Central memory CD8-positive, alpha-beta T cell (primary cell): Measurements from ENCODE around the gene KDM6B.
A peak's percentile ranks its signal among the peaks of the same experiment; 100 is the strongest.

Experiments
- ATAC-seq: fragments of 150-1000 bp; cut with Tn5 transposase; replicated peaks from 2 replicates; pipeline ENCODE4 v1.10.0; 2022; ENCODE audit warnings: mild to moderate bottlenecking, moderate FRiP score, moderate number of reproducible peaks; ENCODE audit not compliant: poor library complexity, severe bottlenecking; ENCODE audit errors: extremely low read depth
- DNase-seq, 2 donors: peaks; one replicate each; pipeline ENCODE4 v3.0.0; 2021; ENCODE audit warnings: low spot score in 2 of 2
- H3K27ac Mint-ChIP-seq: one replicate; pipeline ENCODE4 v1.8.0; 2022; ENCODE audit warnings: low read depth, mild to moderate bottlenecking, moderate library complexity, mixed read lengths
- H3K27me3 Mint-ChIP-seq: one replicate; pipeline ENCODE4 v1.8.0; 2022; ENCODE audit warnings: mixed read lengths
- H3K36me3 Mint-ChIP-seq: one replicate; pipeline ENCODE4 v1.8.0; 2022; ENCODE audit warnings: mild to moderate bottlenecking, moderate library complexity, mixed read lengths; ENCODE audit not compliant: insufficient read depth
- H3K4me1 Mint-ChIP-seq: one replicate; pipeline ENCODE4 v1.8.0; 2022; ENCODE audit warnings: mixed read lengths
- H3K4me3 Mint-ChIP-seq: one replicate; pipeline ENCODE4 v1.8.0; 2022; ENCODE audit warnings: mild to moderate bottlenecking, moderate library complexity, mixed read lengths
- H3K9me3 Mint-ChIP-seq: one replicate; pipeline ENCODE4 v1.8.0; 2022; ENCODE audit warnings: mixed read lengths

The KDM6B gene

GRCh38 chr17:7833795-7834541 lies at the start of gene KDM6B:
TSS of gene KDM6B (plus strand) at chr17:7834217. CDS start at chr17:7845555, 11,338 bp downstream.
- no peaks in the 10 kb centered on the region for H3K9me3 Mint-ChIP-seq
- peaks cover 44% of the 10 kb centered on the region for H3K36me3 Mint-ChIP-seq
- peak within 1 kb of the TSS; percentile 98 for H3K27ac Mint-ChIP-seq
- H3K4me3 Mint-ChIP-seq: peak within 1 kb of the TSS; percentile 91
- peaks cover 53% of the 10 kb centered on the region for H3K4me1 Mint-ChIP-seq
- ATAC-seq: peak; percentile 42
- peaks cover 7% of the 10 kb centered on the region for H3K27me3 Mint-ChIP-seq
- DNase-seq: peak; percentile 81 to 85

DNA sequence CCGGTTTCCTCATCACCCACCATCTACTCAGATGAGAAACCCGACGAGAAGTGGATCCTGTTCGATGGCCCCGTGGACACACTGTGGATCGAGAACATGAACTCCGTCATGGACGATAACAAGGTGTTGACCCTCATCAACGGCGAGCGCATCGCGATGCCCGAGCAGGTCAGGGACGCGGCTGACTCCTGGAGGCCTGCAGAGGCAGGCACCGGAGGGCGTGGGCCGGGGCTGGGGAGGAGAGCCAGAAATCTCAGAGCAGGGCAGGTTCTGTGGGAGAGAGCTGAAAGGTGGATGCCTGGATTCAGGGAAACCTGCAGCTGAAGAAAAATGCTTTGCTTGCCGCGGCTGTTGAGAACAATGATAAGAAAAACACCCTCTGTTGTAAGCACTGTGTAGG lies 47.2 kb upstream of the KDM6B start:
- ATAC-seq: no peak
- Mint-ChIP-seq H3K36me3 (peaks cover 2% of the 10 kb centered on the region), H3K9me3 (no peaks in the 10 kb centered on the region), H3K4me3 (no peak overlapping the region), H3K27ac (no peak overlapping the region), H3K4me1 (no peaks in the 10 kb centered on the region), H3K27me3 (peaks cover 26% of the 10 kb centered on the region)
- no peak for DNase-seq

DNA sequence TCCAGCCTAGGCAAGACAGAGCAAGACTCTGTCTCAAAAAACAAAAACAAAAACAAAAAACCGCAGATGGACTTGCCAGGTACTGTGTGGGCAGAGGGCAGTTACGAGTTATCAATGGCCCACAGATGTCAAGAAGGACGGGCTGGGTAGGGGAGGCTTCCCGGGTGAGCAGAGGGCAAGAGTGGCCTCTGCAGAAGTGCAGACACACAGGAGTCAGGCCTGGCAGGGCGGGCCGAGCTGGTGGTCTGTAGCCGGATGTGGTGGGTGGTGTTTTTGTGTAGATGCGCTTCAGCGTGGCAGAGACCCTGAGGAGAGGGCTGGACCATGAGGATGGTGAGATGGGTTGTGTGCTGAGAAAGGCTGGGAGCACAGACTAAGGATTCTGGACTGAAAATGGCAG lies 44.9 kb upstream of the KDM6B start:
- Mint-ChIP-seq H3K4me1 (no peaks in the 10 kb centered on the region), H3K36me3 (peaks cover 2% of the 10 kb centered on the region), H3K4me3 (no peak overlapping the region), H3K27me3 (peaks cover 33% of the 10 kb centered on the region), H3K27ac (no peak overlapping the region), H3K9me3 (no peaks in the 10 kb centered on the region)
- ATAC-seq (no peak), DNase-seq (no peak)

GRCh38 chr17:7790150-7790549 lies 43.9 kb upstream of the KDM6B start:
- Mint-ChIP-seq H3K4me3 (no peak overlapping the region), H3K36me3 (peaks cover 2% of the 10 kb centered on the region), H3K4me1 (no peaks in the 10 kb centered on the region), H3K27me3 (peaks cover 26% of the 10 kb centered on the region), H3K27ac (no peak overlapping the region), H3K9me3 (no peaks in the 10 kb centered on the region)
- DNase-seq (no peak), ATAC-seq (no peak)

- DNase-seq (no peak), ATAC-seq (no peak)
- peaks cover 5% of the 10 kb centered on the region for H3K4me1 Mint-ChIP-seq
- H3K4me3 Mint-ChIP-seq: no peak overlapping the region
- no peaks in the 10 kb centered on the region for H3K9me3 Mint-ChIP-seq
- H3K36me3 Mint-ChIP-seq: peaks cover 2% of the 10 kb centered on the region
- no peak overlapping the region for H3K27ac Mint-ChIP-seq
- H3K27me3 Mint-ChIP-seq: peaks cover 22% of the 10 kb centered on the region
These were observed 41.4 kb upstream of the KDM6B start for GRCh38 chr17:7792611-7793010.

- peaks cover 5% of the 10 kb centered on the region for H3K4me1 Mint-ChIP-seq
- no peak for ATAC-seq
- H3K4me3 Mint-ChIP-seq: no peak overlapping the region
- peak overlapping the region; percentile 77 for H3K27ac Mint-ChIP-seq
- DNase-seq: no peak
- H3K36me3 Mint-ChIP-seq: peaks cover 2% of the 10 kb centered on the region
- H3K27me3 Mint-ChIP-seq: peaks cover 29% of the 10 kb centered on the region
- no peaks in the 10 kb centered on the region for H3K9me3 Mint-ChIP-seq
These were observed 39.8 kb upstream of the KDM6B start for GRCh38 chr17:7794075-7794663.

GRCh38 chr17:7797976-7798375 lies 36.0 kb upstream of the KDM6B start:
- Mint-ChIP-seq H3K27me3 (peaks cover 46% of the 10 kb centered on the region), H3K4me3 (no peak overlapping the region), H3K36me3 (no peaks in the 10 kb centered on the region), H3K4me1 (peaks cover 5% of the 10 kb centered on the region), H3K9me3 (no peaks in the 10 kb centered on the region), H3K27ac (no peak overlapping the region)
- no peak for DNase-seq
- ATAC-seq: no peak

- H3K36me3 Mint-ChIP-seq: no peaks in the 10 kb centered on the region
- H3K9me3 Mint-ChIP-seq: no peaks in the 10 kb centered on the region
These were observed 35.2 kb upstream of the KDM6B start for GRCh38 chr17:7798839-7799238.

GRCh38 chr17:7803981-7804380 lies 30.0 kb upstream of the KDM6B start:
- Mint-ChIP-seq H3K36me3 (no peaks in the 10 kb centered on the region), H3K9me3 (no peaks in the 10 kb centered on the region)
- DNase-seq: no peak

More at GRCh38 chr17:7798839-7799238, 35.2 kb upstream of the KDM6B start:
- no peak overlapping the region for H3K4me3 Mint-ChIP-seq
- H3K27ac Mint-ChIP-seq: no peak overlapping the region
- peaks cover 46% of the 10 kb centered on the region for H3K27me3 Mint-ChIP-seq
- ATAC-seq (no peak), DNase-seq (no peak)
- H3K4me1 Mint-ChIP-seq: peaks cover 5% of the 10 kb centered on the region

GRCh38 chr17:7806587-7806986 lies 27.4 kb upstream of the KDM6B start:
- no peak for ATAC-seq
- H3K4me1 Mint-ChIP-seq: no peaks in the 10 kb centered on the region
- DNase-seq: no peak
- H3K27me3 Mint-ChIP-seq: peaks cover 89% of the 10 kb centered on the region
- no peaks in the 10 kb centered on the region for H3K36me3 Mint-ChIP-seq
- H3K4me3 Mint-ChIP-seq: no peak overlapping the region
- H3K27ac Mint-ChIP-seq: no peak overlapping the region
- no peaks in the 10 kb centered on the region for H3K9me3 Mint-ChIP-seq

More at GRCh38 chr17:7803981-7804380, 30.0 kb upstream of the KDM6B start:
- Mint-ChIP-seq H3K27ac (no peak overlapping the region), H3K4me3 (no peak overlapping the region), H3K4me1 (no peaks in the 10 kb centered on the region), H3K27me3 (peaks cover 76% of the 10 kb centered on the region)
- no peak for ATAC-seq

DNA sequence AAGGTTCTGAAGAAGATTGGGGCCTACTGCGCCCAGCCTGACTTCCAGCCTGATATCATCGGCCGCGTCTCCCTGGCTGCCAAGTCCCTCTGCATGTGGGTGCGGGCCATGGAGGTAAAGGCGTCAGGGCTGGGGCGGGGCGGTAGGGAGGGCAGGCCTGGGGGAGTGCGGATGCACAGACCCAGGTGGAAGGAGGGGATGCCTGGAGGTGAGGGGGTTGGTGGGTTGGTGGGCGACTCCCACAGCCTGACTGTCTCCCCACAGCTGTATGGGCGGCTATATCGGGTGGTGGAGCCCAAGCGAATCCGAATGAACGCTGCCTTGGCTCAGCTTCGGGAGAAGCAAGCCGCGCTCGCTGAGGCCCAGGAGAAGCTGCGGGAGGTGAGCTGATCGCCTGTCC lies 26.8 kb upstream of the KDM6B start:
- Mint-ChIP-seq H3K9me3 (no peaks in the 10 kb centered on the region), H3K4me1 (no peaks in the 10 kb centered on the region), H3K27ac (no peak overlapping the region), H3K4me3 (no peak overlapping the region), H3K36me3 (no peaks in the 10 kb centered on the region), H3K27me3 (peaks cover 83% of the 10 kb centered on the region)
- DNase-seq (no peak), ATAC-seq (no peak)

GRCh38 chr17:7809086-7809790 lies 24.8 kb upstream of the KDM6B start:
- ATAC-seq (no peak), DNase-seq (no peak)
- Mint-ChIP-seq H3K4me1 (no peaks in the 10 kb centered on the region), H3K27ac (no peak overlapping the region), H3K36me3 (no peaks in the 10 kb centered on the region), H3K4me3 (no peak overlapping the region), H3K9me3 (no peaks in the 10 kb centered on the region), H3K27me3 (peaks cover 63% of the 10 kb centered on the region)
